Measurements from ENCODE around the gene ACSF3.

GRCh38 chr16:89123831-89124100 lies 30.1 kb downstream of the ACSF3 start:
- TF ChIP-seq CTCF (IDR thresholded peaks at IDR 0.05; ENCODE audit: low read length) = no peak
- no peak for TF ChIP-seq EZH2 (IDR thresholded peaks at IDR 0.05; ENCODE audit: borderline replicate concordance, low read length)

Measured in OCI-LY1 (cell line).